GM12865 (cell line): ENCODE data around the gene GRIN3A.
"Not testable (repeated sequence)": the region's sequence is repeated elsewhere in the genome, so short reads cannot be mapped to it uniquely, and the experiment has no call there.

Experiments used
- DNase-seq: peaks from one replicate; pipeline ENCODE4 v3.0.0; 2010; ENCODE audit warnings: low read depth
- H3K4me3 ChIP-seq: 2 replicates; pipeline ENCODE4 v1.5.1; 2011; ENCODE audit warnings: mild to moderate bottlenecking, low read depth, low read length, control low read depth
- CTCF ChIP-seq: IDR thresholded peaks from 2 replicates; pipeline ENCODE4 v1.5.1; 2011; ENCODE audit warnings: low read length, control low read depth, low read depth, inconsistent platforms; ENCODE audit not compliant: insufficient read depth; ENCODE audit errors: missing control alignments

GRIN3A gene

GRCh38 chr9:101562966-101563365 is 175.5 kb downstream of the GRIN3A start:
- no peak overlapping the region for H3K4me3 ChIP-seq
- TF ChIP-seq CTCF, result no peak
- no peak for DNase-seq

- no peak overlapping the region for H3K4me3 ChIP-seq
- TF ChIP-seq CTCF, result no peak
- no peak for DNase-seq
Observed at GRCh38 chr9:101561740-101562139, 176.7 kb downstream of the GRIN3A start.

DNA sequence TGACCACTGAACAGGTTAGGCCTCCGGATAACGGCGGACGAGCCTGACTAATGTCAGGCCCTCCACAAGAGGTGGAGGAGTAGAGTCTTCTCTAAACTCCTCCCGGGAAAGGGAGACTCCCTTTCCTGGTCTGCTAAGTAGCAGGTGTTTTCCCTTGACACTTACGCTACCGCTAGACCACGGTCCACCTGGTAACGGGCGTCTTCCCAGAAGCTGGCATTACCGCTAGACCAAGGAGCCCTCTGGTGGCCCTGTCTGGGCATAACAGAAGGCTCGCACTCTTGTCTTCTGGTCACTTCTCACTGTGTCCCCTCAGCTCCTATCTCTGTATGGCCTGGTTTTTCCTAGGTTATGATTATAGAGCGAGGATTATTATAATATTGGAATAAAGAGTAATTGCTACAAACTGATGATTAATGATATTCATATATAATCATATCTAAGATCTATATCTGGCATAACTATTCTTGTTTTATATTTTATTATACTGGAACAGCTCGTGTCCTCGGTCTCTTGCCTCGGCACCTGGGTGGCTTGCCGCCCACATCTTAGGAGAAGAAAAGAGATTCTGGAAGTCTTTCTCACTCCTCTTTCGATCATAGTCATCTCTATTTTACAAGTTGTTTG is 188.9 kb downstream of the GRIN3A start:
- H3K4me3 ChIP-seq, DNase-seq: not testable (repeated sequence)

- no peak overlapping the region for H3K4me3 ChIP-seq
- no peak for DNase-seq
- TF ChIP-seq CTCF, result no peak
Observed at GRCh38 chr9:101543098-101543735, 195.2 kb downstream of the GRIN3A start.

- TF ChIP-seq CTCF, result no peak
- no peak for DNase-seq
- H3K4me3 ChIP-seq, result no peak overlapping the region
Observed at GRCh38 chr9:101540069-101540468, 198.4 kb downstream of the GRIN3A start.

DNA sequence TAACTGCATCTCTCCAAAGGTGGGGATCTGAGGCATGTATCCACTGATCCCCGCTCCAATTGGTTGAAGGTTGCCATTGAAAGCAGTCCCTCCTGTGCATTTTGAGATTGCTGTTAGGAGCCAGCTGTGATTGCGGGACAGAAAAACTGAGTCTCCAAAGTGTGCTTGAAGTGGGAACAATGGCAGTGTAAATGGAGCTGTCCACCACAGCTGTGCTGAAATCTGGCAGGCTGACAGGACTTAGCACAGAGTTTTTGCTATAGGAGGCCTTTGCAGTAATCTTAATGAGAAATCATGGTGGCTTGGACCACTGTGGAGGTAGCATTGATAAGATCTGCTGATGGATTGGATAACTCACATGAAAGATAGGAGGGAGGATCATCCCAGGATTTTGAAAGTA is 201.5 kb downstream of the GRIN3A start:
- no peak overlapping the region for H3K4me3 ChIP-seq
- no peak for TF ChIP-seq CTCF
- peak; percentile 9 for DNase-seq

DNA sequence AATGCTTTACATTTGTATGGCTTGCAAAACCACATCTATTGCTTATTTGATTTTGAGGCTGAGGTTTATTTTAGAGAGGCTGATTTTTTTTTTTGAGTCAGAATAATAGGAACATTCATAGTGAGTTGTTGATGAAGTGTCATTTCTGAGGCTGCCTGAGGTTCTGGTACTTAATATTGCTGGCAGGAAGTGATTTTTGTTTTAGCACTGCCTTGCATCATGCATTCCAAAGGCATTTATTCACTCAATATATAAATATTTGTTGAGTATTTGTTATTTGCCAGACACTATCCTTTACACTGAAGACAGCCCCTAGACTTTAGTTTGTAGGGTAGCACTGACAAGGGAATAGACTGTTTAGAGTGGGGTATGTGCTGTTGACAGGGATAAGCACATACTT is 202.1 kb downstream of the GRIN3A start:
- no peak overlapping the region for H3K4me3 ChIP-seq
- no peak for TF ChIP-seq CTCF
- DNase-seq, result no peak
